ENCODE results near the gene SLC2A1.

GRCh38 chr1:42886046-42886739, 72.5 kb downstream of the SLC2A1 start:
- TF ChIP-seq TAF1 (IDR thresholded peaks at IDR 0.05; ENCODE audit: borderline replicate concordance, low read depth, low read length), result no peak
- TF ChIP-seq POLR2A (IDR thresholded peaks at IDR 0.05; ENCODE audit: low read depth, low read length), result no peak
- no peak for TF ChIP-seq POLR2AphosphoS5 (IDR thresholded peaks at IDR 0.05; ENCODE audit: low read depth, low read length)
